Small intestine (tissue), 7 donors: ENCODE results near the gene PTPRG. TPM values are rescaled to one million over a fixed set of nuclear protein-coding genes. Genes with fewer than 3 reads are reported as not detected.

ENCODE experiments used
- DNase-seq, 2 donors: peaks; one replicate each; pipeline versions ENCODE4 v3.0.0 to v3.0.0-alpha.2; 2013
- FAIRE-seq: peaks from 2 replicates; lab custom pipeline; 2012; peaks lifted over from hg19 to GRCh38; lab: Jason Lieb, UNC
- H3K27ac ChIP-seq, 3 donors: one replicate each; pipeline ENCODE4 v1.5.1; 2013; ENCODE audit warnings: low read length in 2 of 3, mild to moderate bottlenecking in 2 of 3, control low read depth in 1 of 3, inconsistent platforms in 1 of 3, low read depth in 1 of 3, moderate library complexity in 1 of 3
- H3K27me3 ChIP-seq, 3 donors: one replicate each; pipeline ENCODE4 v1.6.1; 2013; ENCODE audit warnings: low read length in 3 of 3, inconsistent platforms in 1 of 3; ENCODE audit not compliant: control insufficient read depth in 3 of 3, insufficient read depth in 3 of 3
- H3K36me3 ChIP-seq, 3 donors: one replicate each; pipeline ENCODE4 v1.6.1; 2013; ENCODE audit warnings: low read length in 3 of 3, inconsistent platforms in 1 of 3, low read depth in 1 of 3, mild to moderate bottlenecking in 1 of 3, moderate library complexity in 1 of 3; ENCODE audit not compliant: control insufficient read depth in 3 of 3, insufficient read depth in 2 of 3
- H3K4me1 ChIP-seq, 3 donors: one replicate each; pipeline ENCODE4 v1.6.1; 2013; ENCODE audit warnings: low read length in 2 of 3, inconsistent platforms in 1 of 3, low read depth in 1 of 3, mild to moderate bottlenecking in 1 of 3, moderate library complexity in 1 of 3; ENCODE audit not compliant: control insufficient read depth in 3 of 3, insufficient read depth in 2 of 3
- H3K4me3 ChIP-seq, 3 donors: one replicate each; pipeline ENCODE4 v1.5.1; 2013; ENCODE audit warnings: low read length in 3 of 3, control low read depth in 1 of 3, inconsistent platforms in 1 of 3, low read depth in 1 of 3, mild to moderate bottlenecking in 1 of 3, moderate library complexity in 1 of 3
- H3K9me3 ChIP-seq, 2 donors: one replicate each; pipeline ENCODE4 v1.6.1; 2013; ENCODE audit warnings: low read depth in 1 of 2, low read length in 1 of 2; ENCODE audit not compliant: control insufficient read depth in 2 of 2, insufficient read depth in 1 of 2
- WGBS, 3 donors: extraction: QIAGEN DNeasy Blood & Tissue Kit; methylation state at CpG; one replicate each; pipeline ENCODE4 v1.1.7; 2013; 5-methylcytosine and 5-hydroxymethylcytosine counted together
- polyA plus RNA-seq, 4 donors: library from polyadenylated mRNA; stranded (reverse) in 3 of 4; unstranded in 1 of 4; fragments of 200-250 nt in 3 of 4; fragments of 120-200 nt in 1 of 4; gene quantifications; one replicate each; pipeline versions ENCODE4 v1.2.1 to v1.2.3, GENCODE V29; 2013
- donor health status: healthy with polysubstance abuse.
- donor health status: control.
- donor health status: control.
- donor health status: Bipolar disorder and iron deficiency.
- donor health status: healthy.

The PTPRG gene
- polyA plus RNA-seq, 4 donors, result 0.81 to 18.3 (median 5.6) TPM

DNA sequence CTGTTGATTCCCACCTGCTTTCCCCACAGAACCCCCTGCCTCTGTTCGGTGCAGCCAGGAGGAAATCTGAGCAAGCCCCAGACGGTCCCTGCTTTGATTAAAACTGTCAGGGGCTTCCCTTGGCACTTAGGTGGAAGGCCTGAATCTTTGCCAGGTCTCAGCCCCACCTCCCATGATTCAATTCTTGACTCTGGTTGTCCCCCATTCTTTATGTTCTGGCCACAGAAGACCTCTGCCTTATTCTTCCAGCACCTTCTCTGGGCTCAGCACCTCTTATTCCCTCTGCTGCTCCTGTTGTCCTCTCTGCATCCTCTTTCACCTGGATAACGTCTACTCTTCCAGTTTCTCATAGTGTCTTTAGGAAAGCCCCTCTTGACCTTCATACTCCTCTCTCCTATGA, 349.4 kb downstream of the PTPRG start:
- no peak for FAIRE-seq
- H3K27ac ChIP-seq, result no peak overlapping the region
- DNase-seq, result no peak
- H3K36me3 ChIP-seq, result no peaks in the 10 kb centered on the region
- no peaks in the 10 kb centered on the region for H3K9me3 ChIP-seq
- no peaks in the 10 kb centered on the region for H3K4me1 ChIP-seq
- no peaks in the 10 kb centered on the region for H3K27me3 ChIP-seq
- no peak overlapping the region for H3K4me3 ChIP-seq
- 77 to 92% (median 82%) methylated on average over 3 of the region's 3 CpGs for WGBS, 3 donors

DNA sequence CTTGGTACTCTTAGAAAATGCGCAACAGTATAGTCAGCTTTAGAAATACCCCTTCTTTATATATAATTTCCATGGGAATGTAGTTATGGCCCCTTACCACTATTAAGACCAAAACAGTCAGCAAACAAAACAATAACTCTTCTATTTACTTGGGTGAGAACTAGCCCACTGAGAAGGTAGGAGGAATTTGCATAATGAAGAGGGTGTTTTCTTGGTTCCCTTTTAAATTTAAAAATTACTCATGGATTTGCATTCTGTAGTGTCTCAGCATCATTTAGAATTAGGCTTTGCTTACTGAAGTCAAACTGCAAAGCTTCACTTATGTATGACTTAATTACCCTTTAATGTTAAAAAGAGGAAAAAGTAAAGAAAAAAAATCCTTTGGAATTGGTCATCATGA, 350.8 kb downstream of the PTPRG start:
- no peak for DNase-seq
- no peak overlapping the region for H3K4me3 ChIP-seq
- FAIRE-seq, result no peak
- H3K9me3 ChIP-seq, result no peaks in the 10 kb centered on the region
- 90 to 97% (median 95%) methylated on average over 1 of the region's 1 CpG for WGBS, 3 donors
- H3K27ac ChIP-seq, result no peak overlapping the region
- no peaks in the 10 kb centered on the region for H3K36me3 ChIP-seq
- H3K27me3 ChIP-seq, result no peaks in the 10 kb centered on the region
- no peaks in the 10 kb centered on the region for H3K4me1 ChIP-seq

GRCh38 chr3:61913701-61914100, 352.3 kb downstream of the PTPRG start:
- WGBS, 3 donors, result 75 to 83% (median 77%) methylated on average over 3 of the region's 3 CpGs
- DNase-seq, result no peak
- H3K27ac ChIP-seq, result no peak overlapping the region
- no peaks in the 10 kb centered on the region for H3K36me3 ChIP-seq
- H3K27me3 ChIP-seq, result no peaks in the 10 kb centered on the region
- FAIRE-seq, result no peak
- no peaks in the 10 kb centered on the region for H3K9me3 ChIP-seq
- H3K4me1 ChIP-seq, result no peaks in the 10 kb centered on the region
- no peak overlapping the region for H3K4me3 ChIP-seq

GRCh38 chr3:61914276-61914675, 352.9 kb downstream of the PTPRG start:
- Histone ChIP-seq H3K36me3 (no peaks in the 10 kb centered on the region), H3K4me3 (no peak overlapping the region), H3K27ac (no peak overlapping the region), H3K9me3 (no peaks in the 10 kb centered on the region), H3K4me1 (no peaks in the 10 kb centered on the region), H3K27me3 (no peaks in the 10 kb centered on the region)
- DNase-seq (no peak), FAIRE-seq (no peak)
- 84 to 96% (median 95%) methylated on average over 6 of the region's 6 CpGs for WGBS, 3 donors

GRCh38 chr3:61915296-61915695, 353.9 kb downstream of the PTPRG start:
- Histone ChIP-seq H3K9me3 (no peaks in the 10 kb centered on the region), H3K4me1 (no peaks in the 10 kb centered on the region), H3K27me3 (no peaks in the 10 kb centered on the region), H3K27ac (no peak overlapping the region), H3K36me3 (no peaks in the 10 kb centered on the region), H3K4me3 (no peak overlapping the region)
- no peak for DNase-seq
- no peak for FAIRE-seq
- WGBS, 3 donors, result 73 to 89% (median 84%) methylated on average over 3 of the region's 3 CpGs

- FAIRE-seq (no peak), DNase-seq (no peak)
- no peaks in the 10 kb centered on the region for H3K27me3 ChIP-seq
- no peak overlapping the region for H3K27ac ChIP-seq
- H3K4me3 ChIP-seq, result no peak overlapping the region
- no peaks in the 10 kb centered on the region for H3K4me1 ChIP-seq
- 78 to 84% (median 81%) methylated on average over 4 of the region's 4 CpGs for WGBS, 3 donors
- no peaks in the 10 kb centered on the region for H3K9me3 ChIP-seq
- no peaks in the 10 kb centered on the region for H3K36me3 ChIP-seq
Observed at GRCh38 chr3:61919371-61919770, 358.0 kb downstream of the PTPRG start.

- WGBS, 3 donors, result 77 to 90% (median 82%) methylated on average over 5 of the region's 5 CpGs
- Histone ChIP-seq H3K36me3 (no peaks in the 10 kb centered on the region), H3K9me3 (no peaks in the 10 kb centered on the region), H3K4me1 (no peaks in the 10 kb centered on the region), H3K27ac (no peak overlapping the region), H3K4me3 (no peak overlapping the region), H3K27me3 (no peaks in the 10 kb centered on the region)
- DNase-seq (no peak), FAIRE-seq (no peak)
Observed at GRCh38 chr3:61922118-61922517, 360.7 kb downstream of the PTPRG start.

GRCh38 chr3:61924090-61924735, 362.8 kb downstream of the PTPRG start:
- Histone ChIP-seq H3K36me3 (no peaks in the 10 kb centered on the region), H3K4me3 (no peak overlapping the region), H3K27ac (no peak overlapping the region), H3K9me3 (no peaks in the 10 kb centered on the region), H3K27me3 (no peaks in the 10 kb centered on the region), H3K4me1 (peaks cover 0 to 2% (median 0%) of the 10 kb centered on the region in 3 donors)
- no peak for DNase-seq
- WGBS, 3 donors, result 58 to 85% (median 73%) methylated on average over 4 of the region's 4 CpGs
- no peak for FAIRE-seq

DNA sequence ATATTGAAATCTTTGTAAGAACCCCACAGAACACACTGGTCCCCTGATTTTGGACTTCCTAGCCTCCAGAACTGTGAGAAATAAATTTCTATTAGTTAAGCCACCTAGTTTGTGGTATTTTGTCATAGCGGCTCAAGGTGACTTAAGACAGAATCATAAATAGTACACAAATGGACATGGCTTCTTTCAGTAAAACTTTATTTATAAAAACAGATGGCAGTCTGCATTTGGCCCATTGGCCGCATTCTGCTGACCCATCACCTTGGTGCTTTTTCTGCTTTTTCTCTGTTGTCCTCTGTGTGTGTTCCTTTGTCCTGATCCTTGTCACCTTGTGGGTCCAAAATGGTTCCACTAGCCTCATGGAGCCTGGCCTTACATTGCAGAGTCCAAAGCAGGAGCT, 363.6 kb downstream of the PTPRG start:
- Histone ChIP-seq H3K4me1 (peaks cover 0 to 2% (median 0%) of the 10 kb centered on the region in 3 donors), H3K9me3 (no peaks in the 10 kb centered on the region), H3K4me3 (no peak overlapping the region), H3K27me3 (no peaks in the 10 kb centered on the region), H3K36me3 (no peaks in the 10 kb centered on the region), H3K27ac (no peak overlapping the region)
- FAIRE-seq (no peak), DNase-seq (no peak)
- WGBS, 3 donors, result 93 to 98% (median 97%) methylated on average over 2 of the region's 2 CpGs
